ENCODE data around the gene SLC24A3.

SLC24A3 gene

GRCh38 chr20:19600042-19600441 is 387.6 kb downstream of the SLC24A3 start:
- in situ Hi-C loops (cut with MboI; ENCODE audit: low sequenced_read_pairs, unreplicated experiment), result no loop called here
- DNase-seq (ENCODE audit: low spot score), result no peak
- TF ChIP-seq CTCF (IDR thresholded peaks at IDR 0.05; ENCODE audit: borderline replicate concordance, control extremely low read depth, extremely low read depth, insufficient read depth, missing control alignments), result no peak

- DNase-seq (ENCODE audit: low spot score), result no peak
- TF ChIP-seq CTCF (IDR thresholded peaks at IDR 0.05; ENCODE audit: borderline replicate concordance, control extremely low read depth, extremely low read depth, insufficient read depth, missing control alignments), result no peak
- in situ Hi-C loops (cut with MboI; ENCODE audit: low sequenced_read_pairs, unreplicated experiment), result no loop called here
These were observed 388.8 kb downstream of the SLC24A3 start for GRCh38 chr20:19601126-19601810.

GRCh38 chr20:19602675-19603375 is 390.4 kb downstream of the SLC24A3 start:
- TF ChIP-seq CTCF (IDR thresholded peaks at IDR 0.05; ENCODE audit: borderline replicate concordance, control extremely low read depth, extremely low read depth, insufficient read depth, missing control alignments), result no peak
- no peak for DNase-seq (ENCODE audit: low spot score)
- in situ Hi-C loops (cut with MboI; ENCODE audit: low sequenced_read_pairs, unreplicated experiment), result no loop called here

GRCh38 chr20:19603376-19603750 is 390.9 kb downstream of the SLC24A3 start:
- no peak for DNase-seq (ENCODE audit: low spot score)
- no peak for TF ChIP-seq CTCF (IDR thresholded peaks at IDR 0.05; ENCODE audit: borderline replicate concordance, control extremely low read depth, extremely low read depth, insufficient read depth, missing control alignments)

GRCh38 chr20:19605786-19606485 is 393.5 kb downstream of the SLC24A3 start:
- DNase-seq (ENCODE audit: low spot score), result no peak
- in situ Hi-C loops (cut with MboI; ENCODE audit: low sequenced_read_pairs, unreplicated experiment), result no loop called here
- TF ChIP-seq CTCF (IDR thresholded peaks at IDR 0.05; ENCODE audit: borderline replicate concordance, control extremely low read depth, extremely low read depth, insufficient read depth, missing control alignments), result no peak

More at GRCh38 chr20:19603376-19603750, 390.9 kb downstream of the SLC24A3 start:
- in situ Hi-C loops (cut with MboI; ENCODE audit: low sequenced_read_pairs, unreplicated experiment), result no loop called here

GRCh38 chr20:19609642-19610223 is 397.3 kb downstream of the SLC24A3 start:
- no peak for DNase-seq (ENCODE audit: low spot score)
- in situ Hi-C loops (cut with MboI; ENCODE audit: low sequenced_read_pairs, unreplicated experiment), result no loop called here
- no peak for TF ChIP-seq CTCF (IDR thresholded peaks at IDR 0.05; ENCODE audit: borderline replicate concordance, control extremely low read depth, extremely low read depth, insufficient read depth, missing control alignments)
